Breast epithelium (tissue), 3 donors: ENCODE results near the gene HIVEP3.

Experiments
- POLR2A ChIP-seq: fragments of 450-650 bp; IDR thresholded peaks from one replicate; pipeline ENCODE4 v1.6.1; 2016; ENCODE audit warnings: antibody characterized with exemption, mild to moderate bottlenecking, moderate library complexity
- POLR2AphosphoS5 ChIP-seq, 3 donors: sonication (generic); formaldehyde crosslinking; IDR thresholded peaks; one replicate each; pipeline ENCODE4 v1.6.1; 2017; ENCODE audit warnings: antibody characterized with exemption in 3 of 3

GRCh38 chr1:41483001-41483850 is 435.5 kb downstream of the HIVEP3 start:
- TF ChIP-seq POLR2AphosphoS5 (IDR thresholded peaks at IDR 0.05) (no peak), POLR2A (no peak)
